Activated naive CD4-positive, alpha-beta T cell treated with anti-CD3 and anti-CD28 coated beads, Interleukin-2, amount 50 U/mL, for 72 hours (primary cell): Measurements from ENCODE around the gene MAN1A2. TPM values are rescaled to one million over a fixed set of nuclear protein-coding genes. Genes with fewer than 3 reads are reported as not detected.
"Not testable (repeated sequence)": the region's sequence is repeated elsewhere in the genome, so short reads cannot be mapped to it uniquely, and the experiment has no call there.

ENCODE experiments used
- ATAC-seq, 2 donors: fragments of 150-1000 bp; cut with Tn5 transposase; 2 replicates each; pipeline ENCODE4 v1.10.0; 2021; ENCODE audit warnings: mild to moderate bottlenecking in 2 of 2, moderate library complexity in 2 of 2
- DNase-seq, 2 donors: peaks; one replicate each; pipeline ENCODE4 v3.0.0; 2021 to 2022; ENCODE audit warnings: low spot score in 2 of 2
- H3K27ac Mint-ChIP-seq, 2 donors: one replicate each; pipeline ENCODE4 v1.8.0; 2022; ENCODE audit warnings: mild to moderate bottlenecking in 2 of 2, mixed read lengths in 2 of 2
- H3K36me3 Mint-ChIP-seq, 2 donors: one replicate each; pipeline ENCODE4 v1.8.0; 2022; ENCODE audit warnings: mixed read lengths in 2 of 2
- H3K9me3 Mint-ChIP-seq, 2 donors: one replicate each; pipeline ENCODE4 v1.8.0; 2022; ENCODE audit warnings: mixed read lengths in 2 of 2
- total RNA-seq, 2 donors: library from RNA; stranded (reverse); gene quantifications; one replicate each; pipeline ENCODE4 v1.2.3, GENCODE V29; 2022

Gene MAN1A2
- total RNA-seq, 2 donors from 2014 or later, result 17.8 to 18.4 TPM

DNA sequence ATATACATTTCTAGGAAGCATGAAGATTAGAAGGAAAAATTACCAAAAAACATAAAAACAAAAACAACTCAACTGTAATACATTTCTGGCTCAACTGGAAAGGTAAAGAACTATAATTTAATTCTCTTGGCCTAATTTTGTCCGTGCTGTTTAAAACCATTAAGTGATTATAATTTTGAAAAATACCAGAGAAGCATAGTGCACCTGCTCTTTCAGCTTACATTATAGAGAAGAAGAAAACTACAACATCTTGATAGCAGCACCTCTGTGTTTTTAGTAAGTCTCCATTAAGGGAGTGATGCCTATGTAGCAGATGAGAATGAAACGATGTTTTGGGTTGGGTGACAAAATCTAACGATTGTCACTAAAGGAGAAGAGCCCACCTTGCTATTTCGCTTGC is 19.3 kb upstream of the MAN1A2 start:
- DNase-seq (no peak), ATAC-seq (no peak)
- no peaks in the 10 kb centered on the region for H3K9me3 Mint-ChIP-seq
- no peak overlapping the region for H3K27ac Mint-ChIP-seq
- H3K36me3 Mint-ChIP-seq, result no peaks in the 10 kb centered on the region

DNA sequence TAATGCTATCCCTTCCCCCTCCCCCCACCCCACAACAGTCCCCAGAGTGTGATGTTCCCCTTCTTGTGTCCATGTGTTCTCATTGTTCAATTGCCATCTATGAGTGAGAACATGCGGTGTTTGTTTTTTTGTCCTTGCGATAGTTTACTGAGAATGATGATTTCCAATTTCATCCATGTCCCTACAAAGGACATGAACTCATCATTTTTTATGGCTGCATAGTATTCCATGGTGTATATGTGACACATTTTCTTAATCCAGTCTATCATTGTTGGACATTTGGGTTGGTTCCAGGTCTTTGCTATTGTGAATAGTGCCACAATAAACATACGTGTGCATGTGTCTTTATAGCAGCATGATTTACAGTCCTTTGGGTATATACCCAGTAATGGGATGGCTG is 14.6 kb upstream of the MAN1A2 start:
- not testable (repeated sequence) for ATAC-seq, H3K9me3 Mint-ChIP-seq, H3K36me3 Mint-ChIP-seq, DNase-seq, H3K27ac Mint-ChIP-seq

DNA sequence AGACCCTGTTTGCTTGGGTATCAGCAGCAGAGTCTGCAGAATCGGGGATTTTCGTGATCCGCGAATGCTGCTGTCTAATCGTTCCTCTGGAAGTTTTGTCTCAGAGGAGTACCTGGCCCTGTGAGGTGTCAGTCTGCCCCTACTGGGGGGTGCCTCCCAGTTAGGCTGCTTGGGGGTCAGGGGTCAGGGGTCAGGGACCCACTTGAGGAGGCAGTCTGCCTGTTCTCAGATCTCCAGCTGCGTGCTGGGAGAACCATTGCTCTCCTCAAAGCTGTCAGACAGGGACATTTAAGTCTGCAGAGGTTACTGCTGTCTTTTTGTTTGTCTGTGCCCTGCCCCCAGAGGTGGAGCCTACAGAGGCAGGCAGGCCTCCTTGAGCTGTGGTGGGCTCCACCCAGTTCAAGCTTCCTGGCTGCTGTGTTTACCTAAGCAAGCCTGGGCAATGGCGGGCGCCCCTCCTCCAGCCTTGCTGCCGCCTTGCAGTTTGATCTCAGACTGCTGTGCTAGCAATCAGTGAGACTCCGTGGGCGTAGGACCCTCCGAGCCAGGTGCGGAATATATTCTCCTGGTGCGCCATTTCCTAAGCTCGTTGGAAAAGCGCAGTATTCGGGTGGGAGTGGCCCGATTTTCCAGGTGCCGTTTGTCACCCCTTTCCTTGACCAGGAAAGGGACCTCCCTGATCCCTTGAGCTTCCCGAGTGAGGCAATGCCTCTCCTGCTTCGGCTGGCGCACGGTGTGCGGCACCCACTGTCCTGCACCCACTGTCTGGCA is 9.2 kb upstream of the MAN1A2 start:
- not testable (repeated sequence) for H3K9me3 Mint-ChIP-seq, ATAC-seq, H3K27ac Mint-ChIP-seq, H3K36me3 Mint-ChIP-seq, DNase-seq

DNA sequence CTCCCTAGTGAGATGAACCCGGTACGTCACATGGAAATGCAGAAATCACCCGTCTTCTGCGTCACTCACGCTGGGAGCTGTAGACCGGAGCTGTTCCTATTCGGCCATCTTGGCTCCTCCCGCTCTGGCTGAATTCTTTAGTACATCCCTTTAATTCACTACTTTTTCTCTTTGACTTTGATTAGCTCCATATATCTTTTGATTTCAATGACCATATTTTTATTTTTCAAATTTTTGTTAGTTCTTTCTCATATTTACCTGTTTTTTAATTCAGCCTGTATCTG is 8.7 kb upstream of the MAN1A2 start:
- H3K27ac Mint-ChIP-seq, result peak overlapping the region in 1 of 2 donors; percentile 23
- not testable (repeated sequence) for ATAC-seq, H3K36me3 Mint-ChIP-seq, DNase-seq, H3K9me3 Mint-ChIP-seq

DNA sequence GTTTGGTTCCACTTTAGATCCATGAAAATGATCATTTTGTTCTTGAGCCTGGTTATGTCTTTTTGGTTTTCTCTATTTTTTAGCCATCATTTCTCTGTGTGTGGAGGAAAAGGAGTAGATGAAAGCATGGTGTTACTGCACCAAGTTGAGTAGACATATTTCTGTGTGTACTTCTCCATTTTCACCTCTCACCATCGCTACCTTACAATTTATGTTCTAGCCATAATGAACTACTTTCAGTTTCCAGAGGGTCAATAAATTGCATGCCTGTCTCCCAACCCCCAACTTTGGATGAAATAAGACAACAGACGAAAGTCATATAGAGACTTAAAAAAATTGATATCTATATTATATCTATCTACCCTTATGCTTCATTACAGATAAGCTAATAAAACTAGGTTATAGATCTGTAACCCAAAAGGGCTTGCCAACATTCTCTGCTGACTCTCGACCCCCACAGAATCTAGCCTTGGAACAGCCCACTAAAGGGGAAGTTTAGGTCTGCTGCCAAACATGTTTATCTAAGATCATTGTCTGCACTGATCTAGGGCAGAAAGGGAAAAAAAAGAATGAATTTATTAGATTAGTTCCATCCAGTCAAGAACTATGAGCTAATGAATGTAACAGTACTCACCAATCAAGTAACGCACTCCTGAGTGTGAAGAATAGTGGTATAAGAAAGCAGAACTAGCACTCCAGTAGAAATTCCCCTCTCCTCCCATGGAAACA is 7.5 kb upstream of the MAN1A2 start:
- ATAC-seq (no peak), DNase-seq (no peak)
- H3K36me3 Mint-ChIP-seq, result peaks cover 0 to 6% of the 10 kb centered on the region in 2 donors
- H3K9me3 Mint-ChIP-seq, result peaks cover 3 to 9% of the 10 kb centered on the region in 2 donors
- peak overlapping the region in 1 of 2 donors; percentile 23 for H3K27ac Mint-ChIP-seq

DNA sequence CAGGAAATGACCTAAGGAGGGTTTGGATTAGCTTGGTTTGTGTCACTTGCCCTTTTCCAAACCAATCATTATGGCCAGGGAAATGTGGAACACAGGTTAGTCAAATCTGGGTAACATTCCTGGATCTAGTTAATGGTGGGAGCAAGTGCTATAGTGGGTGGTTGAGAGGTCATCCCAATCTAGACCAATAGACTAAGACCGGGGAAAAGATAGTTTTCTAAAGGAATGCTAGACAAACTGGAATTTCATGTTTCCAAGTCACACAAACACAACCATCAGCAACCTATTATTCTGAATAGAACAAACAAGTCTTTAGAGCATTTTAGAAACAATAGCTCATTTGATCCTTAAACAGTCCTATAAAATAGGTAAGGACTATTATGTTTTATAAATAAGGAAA is 4.3 kb upstream of the MAN1A2 start:
- ATAC-seq, result no peak
- Mint-ChIP-seq H3K27ac (no peak overlapping the region), H3K9me3 (peaks cover 0 to 9% of the 10 kb centered on the region in 2 donors), H3K36me3 (peaks cover 5 to 18% of the 10 kb centered on the region in 2 donors)
- no peak for DNase-seq

DNA sequence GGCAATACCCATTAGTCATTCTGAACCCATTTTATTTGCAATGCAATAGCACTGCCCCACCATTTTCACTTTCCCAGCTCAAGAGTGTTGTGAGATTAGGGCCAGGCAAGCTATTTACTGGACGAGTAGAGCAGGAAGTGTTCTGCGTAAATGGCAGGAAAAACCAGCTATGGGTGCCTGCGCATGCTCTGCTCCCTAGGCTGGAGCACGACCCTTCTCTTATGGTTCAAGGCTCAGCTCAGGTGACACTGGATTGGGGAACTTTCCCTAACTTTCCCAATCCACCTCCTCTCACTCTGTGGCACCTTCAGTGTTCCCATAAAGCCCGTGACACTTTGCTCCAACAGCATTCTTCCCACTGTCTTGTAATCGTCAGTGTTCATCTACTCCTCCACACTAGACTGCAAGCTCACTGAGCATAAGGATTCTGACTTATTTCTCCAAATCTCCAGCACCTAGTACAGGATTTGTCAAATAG is 3.6 kb upstream of the MAN1A2 start:
- H3K9me3 Mint-ChIP-seq, result peaks cover 0 to 6% of the 10 kb centered on the region in 2 donors
- ATAC-seq (no peak), DNase-seq (no peak)
- H3K36me3 Mint-ChIP-seq, result peaks cover 6 to 22% of the 10 kb centered on the region in 2 donors
- H3K27ac Mint-ChIP-seq, result no peak overlapping the region

DNA sequence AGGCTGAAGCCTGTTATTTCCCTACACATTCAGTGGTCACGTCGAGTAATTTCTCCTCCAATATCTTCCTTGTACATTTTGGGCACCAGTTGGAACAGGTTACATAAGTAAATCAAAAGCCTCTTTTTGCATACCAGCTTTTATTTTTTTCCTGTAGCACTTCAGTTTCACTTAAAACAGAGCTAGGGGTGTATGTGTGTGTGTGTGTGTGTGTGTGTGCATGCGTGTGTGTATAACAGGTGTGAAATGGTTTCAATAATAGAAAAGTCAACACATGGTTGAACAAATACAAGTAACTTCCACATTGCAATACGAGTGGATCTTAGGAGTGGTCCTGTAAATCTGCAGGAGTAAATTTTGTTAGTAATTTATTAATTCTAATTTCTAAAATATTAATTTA is 3.0 kb upstream of the MAN1A2 start:
- H3K27ac Mint-ChIP-seq, result no peak overlapping the region
- no peaks in the 10 kb centered on the region for H3K9me3 Mint-ChIP-seq
- H3K36me3 Mint-ChIP-seq, result peaks cover 6 to 19% of the 10 kb centered on the region in 2 donors
- no peak for ATAC-seq
- DNase-seq, result no peak

DNA sequence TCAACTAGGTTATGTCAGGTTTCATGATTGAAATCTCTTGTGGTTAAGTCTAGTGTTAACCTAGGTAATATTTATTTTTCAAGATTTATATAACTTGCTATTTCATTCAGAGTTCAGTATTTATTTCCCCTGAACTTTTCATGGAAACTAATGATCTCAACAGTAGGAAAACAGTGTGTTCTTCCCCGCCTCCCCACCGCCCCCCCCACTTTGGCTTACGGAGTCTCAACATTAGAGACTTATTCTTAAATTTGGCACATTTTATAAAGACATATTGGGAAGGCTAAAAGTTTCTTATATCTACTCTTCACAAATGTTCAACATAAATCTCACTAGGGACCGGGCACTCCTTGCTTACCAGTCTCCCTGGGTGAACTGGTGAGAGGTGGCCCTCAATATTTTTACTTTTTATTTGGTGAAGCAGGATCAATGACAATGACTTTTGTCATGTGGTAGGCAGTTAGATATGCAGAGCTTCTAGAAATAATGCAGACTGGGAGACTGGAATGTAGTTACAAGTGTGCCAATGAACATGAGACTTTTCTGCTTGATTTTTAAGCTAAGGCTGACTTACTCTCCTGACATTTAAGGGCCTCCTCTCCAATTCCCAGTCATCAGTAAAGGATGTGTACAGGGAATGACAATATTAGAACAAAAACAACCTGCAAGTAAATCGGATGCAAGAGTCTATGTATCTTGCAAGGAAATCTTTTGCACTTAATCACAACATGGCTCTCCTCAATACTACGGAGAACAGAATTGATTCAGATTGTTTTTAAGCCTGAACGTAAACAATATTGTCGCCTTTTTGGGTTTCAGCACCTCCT is 1.7 kb upstream of the MAN1A2 start:
- H3K9me3 Mint-ChIP-seq, result no peaks in the 10 kb centered on the region
- DNase-seq (no peak), ATAC-seq (no peak)

DNA sequence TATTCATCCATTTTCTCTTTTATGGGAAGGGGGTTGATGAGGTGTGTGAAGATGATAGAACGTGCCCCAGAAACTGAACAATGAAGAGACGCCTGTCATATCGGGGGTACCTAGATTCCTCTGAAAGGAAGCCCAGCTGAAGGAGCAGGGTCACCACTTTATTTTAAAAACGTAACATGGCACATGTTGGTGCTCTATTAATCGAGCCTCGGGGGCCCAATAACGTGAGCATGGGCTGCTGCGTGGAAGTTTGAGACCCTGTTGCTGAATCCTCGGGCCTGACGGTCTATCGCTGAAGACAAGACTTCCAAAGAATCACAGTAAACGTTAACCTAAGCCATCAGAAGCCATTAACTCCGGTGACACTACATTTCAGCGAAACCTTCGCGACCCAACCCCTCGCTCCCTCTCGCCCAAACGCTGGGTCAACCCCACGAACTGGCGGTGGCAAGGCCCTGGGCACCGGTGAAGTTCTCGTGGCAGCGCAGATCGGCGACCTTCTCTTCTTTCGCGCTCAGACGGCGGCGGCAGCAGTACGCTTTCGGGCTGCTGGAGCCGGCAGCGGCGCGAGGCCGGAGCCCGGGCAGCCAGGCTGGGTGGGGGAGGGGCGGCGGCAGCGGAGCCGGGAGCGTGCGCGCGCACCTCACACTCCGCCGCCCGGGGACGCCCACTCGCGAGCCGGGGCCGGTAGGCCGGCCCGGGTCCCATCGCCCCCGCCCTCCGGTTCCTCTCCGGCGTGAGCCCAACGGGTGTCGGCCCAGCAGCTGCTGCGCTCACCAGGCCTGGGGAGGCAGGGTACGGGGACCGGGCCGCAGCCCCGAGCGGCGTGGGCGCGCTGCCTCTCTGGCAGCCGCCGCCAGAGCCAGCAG is 838 bp upstream of the MAN1A2 start:
- no peaks in the 10 kb centered on the region for H3K9me3 Mint-ChIP-seq
- peak; percentile 56 to 58 for ATAC-seq
- DNase-seq, result peak; percentile 77 to 83
- peaks cover 6 to 16% of the 10 kb centered on the region in 2 donors for H3K36me3 Mint-ChIP-seq
- peak overlapping the region; percentile 83 to 97 for H3K27ac Mint-ChIP-seq

More for the DNA sequence above, 1.7 kb upstream of the MAN1A2 start:
- Mint-ChIP-seq H3K36me3 (peaks cover 6 to 16% of the 10 kb centered on the region in 2 donors), H3K27ac (peak overlapping the region; percentile 83 to 97)

DNA sequence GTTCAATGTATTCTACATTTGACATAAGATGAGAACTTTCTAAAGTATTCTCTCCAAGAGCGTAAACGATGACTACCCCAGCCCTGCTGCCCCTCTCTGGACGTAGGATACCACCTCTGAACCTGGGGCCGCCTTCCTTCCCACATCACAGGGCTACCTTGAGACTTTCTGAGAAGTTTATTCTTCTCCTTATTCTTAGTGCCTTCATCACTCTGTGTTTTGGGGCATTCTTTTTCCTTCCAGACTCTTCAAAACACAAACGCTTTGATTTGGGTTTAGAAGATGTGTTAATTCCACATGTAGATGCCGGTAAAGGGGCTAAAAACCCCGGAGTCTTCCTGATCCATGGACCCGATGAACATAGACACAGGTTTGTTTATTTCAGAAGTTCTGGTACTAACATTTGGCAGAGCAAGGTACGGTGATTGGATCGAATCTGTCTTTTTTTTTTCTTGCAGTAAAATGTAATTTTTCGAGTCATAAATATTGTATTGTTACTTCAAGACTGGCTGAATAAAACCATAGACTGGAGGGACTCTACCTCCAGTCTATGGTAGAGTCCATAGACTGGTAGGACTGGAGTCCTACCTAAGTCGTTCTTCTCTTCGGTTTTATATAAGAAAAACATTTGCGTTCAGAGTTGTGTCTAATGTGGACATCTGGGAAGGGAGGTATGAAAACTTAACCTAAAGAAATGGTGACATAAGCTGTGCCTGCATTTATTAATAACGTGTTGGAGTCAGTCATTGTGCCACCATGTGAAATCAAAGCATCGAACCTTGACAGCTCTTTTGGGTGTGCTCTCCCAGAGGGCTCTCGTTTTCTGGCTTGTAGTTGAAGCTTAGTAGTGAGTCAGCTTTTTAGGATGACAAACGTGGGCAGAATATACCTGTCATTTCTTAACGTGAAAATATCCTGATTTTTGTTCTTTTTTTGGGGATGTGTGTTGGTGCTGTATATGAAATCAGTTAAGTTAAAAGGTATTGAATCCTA is 1.2 kb downstream of the MAN1A2 start:
- peak overlapping the region; percentile 47 to 83 for H3K27ac Mint-ChIP-seq
- DNase-seq (no peak), ATAC-seq (peak; percentile 12 to 36)
- peaks cover 6 to 16% of the 10 kb centered on the region in 2 donors for H3K36me3 Mint-ChIP-seq
- H3K9me3 Mint-ChIP-seq, result no peaks in the 10 kb centered on the region

DNA sequence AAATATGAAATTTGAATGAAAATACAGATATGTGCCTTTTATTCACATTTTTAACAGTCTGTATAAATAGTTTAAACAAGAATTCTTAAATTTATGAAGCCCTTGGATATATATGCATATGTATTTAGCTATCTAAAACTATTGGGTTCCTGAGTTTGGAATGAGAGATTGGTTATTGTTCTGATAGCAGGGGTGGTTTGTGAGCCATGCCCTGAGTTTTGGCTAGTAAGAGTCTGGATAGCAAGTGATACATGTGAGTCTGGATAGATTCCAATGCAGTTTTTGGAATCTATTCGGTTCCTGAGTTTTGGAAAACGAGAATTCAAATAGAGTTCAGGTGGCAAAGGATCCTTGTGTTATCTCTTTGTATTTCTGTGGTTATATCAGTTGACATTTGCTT is 2.8 kb downstream of the MAN1A2 start:
- Mint-ChIP-seq H3K36me3 (peaks cover 6 to 16% of the 10 kb centered on the region in 2 donors), H3K27ac (no peak overlapping the region), H3K9me3 (no peaks in the 10 kb centered on the region)
- DNase-seq (no peak), ATAC-seq (no peak)

DNA sequence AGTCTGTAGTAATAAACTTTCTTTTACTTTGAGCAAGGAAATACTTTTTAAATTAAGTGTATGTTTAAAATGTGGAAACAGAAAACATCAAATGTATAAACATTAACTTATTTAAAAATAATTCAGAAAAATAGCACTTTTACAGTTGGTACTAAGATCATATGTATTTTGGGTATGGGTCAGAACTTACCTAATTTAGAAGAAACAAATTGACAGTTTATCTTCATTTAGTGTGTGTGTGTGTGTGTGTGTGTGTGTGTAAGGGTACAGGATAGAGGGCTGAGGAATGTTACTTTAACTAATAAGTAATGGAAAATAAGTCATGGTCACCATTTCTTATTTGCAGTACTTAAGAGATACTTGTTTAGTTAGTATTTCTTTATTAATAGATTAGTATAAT is 3.3 kb downstream of the MAN1A2 start:
- Mint-ChIP-seq H3K36me3 (peaks cover 6 to 16% of the 10 kb centered on the region in 2 donors), H3K9me3 (no peaks in the 10 kb centered on the region), H3K27ac (no peak overlapping the region)
- DNase-seq (no peak), ATAC-seq (no peak)

DNA sequence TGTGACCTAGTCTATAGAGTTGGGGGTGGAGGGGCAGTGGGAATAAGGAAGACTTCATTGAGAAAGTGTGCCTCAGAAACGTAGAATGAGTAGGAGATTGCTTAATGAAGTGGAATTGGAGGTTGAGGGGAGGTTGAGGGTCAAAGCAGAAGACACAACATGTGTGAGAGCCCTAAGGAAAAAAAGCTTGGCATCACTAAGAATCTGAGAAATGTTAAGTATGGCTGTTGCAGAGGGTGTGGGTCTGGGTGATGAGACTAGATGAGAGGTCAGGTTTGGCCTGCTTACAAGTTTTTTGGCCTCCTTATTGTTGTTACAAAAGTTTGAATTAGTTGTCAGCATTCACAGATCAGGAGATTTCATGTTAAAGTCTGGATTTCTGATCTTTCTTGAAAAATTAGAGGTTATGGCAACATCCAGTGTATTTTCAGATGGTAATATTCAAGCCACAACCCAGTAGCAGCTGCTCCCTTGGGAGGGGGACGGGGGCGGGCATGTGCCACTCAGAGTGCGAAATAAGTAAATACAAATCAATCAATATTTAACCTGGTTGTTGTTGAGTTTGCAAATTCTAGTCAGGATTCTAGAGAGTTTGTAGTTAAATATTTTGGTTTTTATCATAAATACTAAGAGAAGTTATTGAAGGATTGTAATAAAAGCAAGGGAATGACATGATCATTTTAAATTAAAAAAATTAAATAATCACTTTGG is 4.3 kb downstream of the MAN1A2 start:
- ATAC-seq (no peak), DNase-seq (no peak)
- Mint-ChIP-seq H3K9me3 (no peaks in the 10 kb centered on the region), H3K27ac (no peak overlapping the region), H3K36me3 (peaks cover 6 to 11% of the 10 kb centered on the region in 2 donors)
